ENCODE measurements around the gene TCF3. TPM values are rescaled to one million over a fixed set of nuclear protein-coding genes. Genes with fewer than 3 reads are reported as not detected.
"Not testable (repeated sequence)": the region's sequence is repeated elsewhere in the genome, so short reads cannot be mapped to it uniquely, and the experiment has no call there.

Gene TCF3
- polyA plus RNA-seq, 1 donor from 2014 or later, result 28.6 TPM

GRCh38 chr19:1663227-1663626 lies 10.8 kb upstream of the TCF3 start:
- Mint-ChIP-seq H3K27ac (peak overlapping the region in 1 of 3 donors; percentile 62), H3K4me1 (peaks cover 17 to 24% (median 18%) of the 10 kb centered on the region in 3 donors), H3K4me3 (peak overlapping the region in 2 of 4 donors; percentile 17 to 60)
- H3K36me3 Mint-ChIP-seq, H3K9me3 Mint-ChIP-seq, H3K27me3 Mint-ChIP-seq: not testable (repeated sequence)

DNA sequence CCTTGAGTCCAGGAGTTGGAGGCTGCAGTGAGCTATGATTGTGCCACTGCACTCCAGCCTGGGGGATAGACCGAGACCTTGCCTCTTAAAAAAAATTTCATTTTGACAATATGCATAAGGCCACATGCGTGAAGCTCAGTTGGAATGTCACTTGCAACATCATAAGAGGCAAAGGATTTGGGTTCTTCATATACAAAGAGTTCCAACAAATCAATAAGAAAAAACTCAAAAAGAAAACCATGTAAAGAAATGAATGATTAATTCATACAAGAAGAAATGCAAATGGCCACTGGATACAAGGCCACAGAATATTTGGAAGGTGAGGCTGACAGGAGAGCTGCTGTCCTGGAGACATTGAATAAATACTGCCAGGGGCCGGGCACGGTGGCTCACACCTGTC lies 9.6 kb upstream of the TCF3 start:
- Mint-ChIP-seq H3K9me3 (peaks cover 0 to 2% (median 0%) of the 10 kb centered on the region in 3 donors), H3K27ac (peak overlapping the region in 1 of 3 donors; percentile 97), H3K4me3 (peak overlapping the region in 1 of 4 donors; percentile 86), H3K27me3 (no peaks in the 10 kb centered on the region), H3K4me1 (peaks cover 11 to 19% (median 12%) of the 10 kb centered on the region in 3 donors), H3K36me3 (no peaks in the 10 kb centered on the region)

DNA sequence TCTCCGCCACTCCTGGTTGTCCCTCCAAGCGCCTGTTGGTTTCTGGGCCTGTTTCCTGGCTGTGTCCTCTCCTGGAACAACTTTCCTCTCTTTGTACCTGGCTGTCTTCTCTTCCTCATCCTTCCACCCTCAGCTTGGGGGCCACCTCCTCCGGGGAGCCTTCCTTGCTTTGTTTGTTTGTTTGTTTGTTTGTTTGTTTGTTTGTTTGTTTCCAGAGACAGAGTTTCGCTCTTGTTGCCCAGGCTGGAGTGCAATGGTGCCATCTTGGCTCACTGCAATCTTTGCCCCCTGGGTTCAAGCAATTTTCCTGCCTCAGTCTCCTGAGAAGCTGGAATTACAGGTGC lies 6.6 kb upstream of the TCF3 start:
- H3K27me3 Mint-ChIP-seq, result no peaks in the 10 kb centered on the region
- no peak overlapping the region for H3K4me3 Mint-ChIP-seq
- peaks cover 12 to 25% (median 12%) of the 10 kb centered on the region in 3 donors for H3K4me1 Mint-ChIP-seq
- peaks cover 0 to 2% (median 0%) of the 10 kb centered on the region in 3 donors for H3K9me3 Mint-ChIP-seq
- H3K27ac Mint-ChIP-seq, result peak overlapping the region in 1 of 3 donors; percentile 45
- H3K36me3 Mint-ChIP-seq, result no peaks in the 10 kb centered on the region

- H3K9me3 Mint-ChIP-seq, result peaks cover 0 to 2% (median 0%) of the 10 kb centered on the region in 3 donors
- H3K36me3 Mint-ChIP-seq, result no peaks in the 10 kb centered on the region
- H3K4me3 Mint-ChIP-seq, result peak overlapping the region in 1 of 4 donors; percentile 33
- no peaks in the 10 kb centered on the region for H3K27me3 Mint-ChIP-seq
- H3K27ac Mint-ChIP-seq, result peak overlapping the region in 1 of 3 donors; percentile 45
- peaks cover 12 to 25% (median 12%) of the 10 kb centered on the region in 3 donors for H3K4me1 Mint-ChIP-seq
Measured at GRCh38 chr19:1658150-1659083, 6.0 kb upstream of the TCF3 start.

DNA sequence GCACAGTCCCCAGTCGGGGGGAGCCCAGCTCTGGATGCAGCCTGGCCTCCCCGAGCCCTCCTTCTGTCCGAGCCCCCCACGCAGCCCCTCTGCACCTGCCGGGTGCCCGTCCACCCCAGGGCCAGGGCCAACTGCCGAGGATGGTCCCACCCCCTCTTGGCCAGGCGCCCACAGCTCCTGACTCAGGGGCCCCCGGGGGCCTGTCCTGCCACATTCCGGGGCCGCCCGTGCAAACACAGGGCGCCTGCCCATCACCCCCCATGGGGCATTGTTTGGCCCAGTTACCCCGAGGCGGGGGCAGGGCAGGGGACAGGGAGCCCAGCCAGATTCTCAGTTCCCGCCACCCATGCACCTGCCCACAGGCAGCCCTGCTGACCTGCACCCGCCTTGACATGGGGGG lies 5.3 kb upstream of the TCF3 start:
- Mint-ChIP-seq H3K36me3 (no peaks in the 10 kb centered on the region), H3K4me1 (peaks cover 12 to 29% (median 17%) of the 10 kb centered on the region in 3 donors), H3K27ac (no peak overlapping the region), H3K27me3 (no peaks in the 10 kb centered on the region), H3K9me3 (peaks cover 0 to 2% (median 0%) of the 10 kb centered on the region in 3 donors), H3K4me3 (no peak overlapping the region)

GRCh38 chr19:1656988-1657536 lies 4.6 kb upstream of the TCF3 start:
- Mint-ChIP-seq H3K27me3 (no peaks in the 10 kb centered on the region), H3K9me3 (peaks cover 0 to 2% (median 0%) of the 10 kb centered on the region in 3 donors), H3K36me3 (no peaks in the 10 kb centered on the region), H3K4me1 (peaks cover 12 to 29% (median 20%) of the 10 kb centered on the region in 3 donors), H3K27ac (peak overlapping the region in 1 of 3 donors; percentile 70), H3K4me3 (peak overlapping the region in 1 of 4 donors; percentile 65)

DNA sequence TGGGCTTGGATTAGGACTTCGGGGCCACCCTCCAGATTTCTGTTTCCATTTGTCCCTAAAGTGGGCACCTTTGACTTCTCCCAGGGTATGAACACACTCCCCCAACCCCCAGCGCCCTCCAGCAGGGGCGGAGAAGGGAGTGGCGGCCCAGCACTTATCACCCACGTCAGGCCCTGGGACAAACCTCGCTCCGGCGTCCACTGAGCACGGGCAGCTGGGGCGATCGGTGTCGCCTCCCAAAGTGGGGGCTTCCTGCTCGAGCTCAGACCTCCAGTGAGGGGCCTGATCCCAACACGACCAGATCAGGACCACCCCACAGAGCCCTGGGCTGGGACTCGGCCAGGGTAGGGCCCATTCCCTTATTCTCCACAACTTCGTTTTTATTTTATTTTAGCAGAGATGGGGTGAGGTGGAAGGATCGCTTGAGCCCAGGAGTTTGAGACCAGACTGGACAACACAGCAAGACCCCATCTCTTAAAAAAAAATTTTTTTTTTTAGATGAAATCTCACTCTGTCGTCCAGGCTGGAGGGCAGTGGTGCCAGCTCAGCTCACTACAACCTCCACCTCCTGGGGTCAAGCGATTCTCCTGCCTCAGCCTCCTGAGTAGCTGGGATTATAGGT lies 3.7 kb upstream of the TCF3 start:
- peaks cover 0 to 2% (median 0%) of the 10 kb centered on the region in 3 donors for H3K9me3 Mint-ChIP-seq
- H3K36me3 Mint-ChIP-seq, result no peaks in the 10 kb centered on the region
- no peaks in the 10 kb centered on the region for H3K27me3 Mint-ChIP-seq
- H3K4me3 Mint-ChIP-seq, result peak overlapping the region in 1 of 4 donors; percentile 8
- peak overlapping the region in 2 of 3 donors; percentile 70 to 80 for H3K27ac Mint-ChIP-seq
- H3K4me1 Mint-ChIP-seq, result peaks cover 10 to 26% (median 17%) of the 10 kb centered on the region in 3 donors

DNA sequence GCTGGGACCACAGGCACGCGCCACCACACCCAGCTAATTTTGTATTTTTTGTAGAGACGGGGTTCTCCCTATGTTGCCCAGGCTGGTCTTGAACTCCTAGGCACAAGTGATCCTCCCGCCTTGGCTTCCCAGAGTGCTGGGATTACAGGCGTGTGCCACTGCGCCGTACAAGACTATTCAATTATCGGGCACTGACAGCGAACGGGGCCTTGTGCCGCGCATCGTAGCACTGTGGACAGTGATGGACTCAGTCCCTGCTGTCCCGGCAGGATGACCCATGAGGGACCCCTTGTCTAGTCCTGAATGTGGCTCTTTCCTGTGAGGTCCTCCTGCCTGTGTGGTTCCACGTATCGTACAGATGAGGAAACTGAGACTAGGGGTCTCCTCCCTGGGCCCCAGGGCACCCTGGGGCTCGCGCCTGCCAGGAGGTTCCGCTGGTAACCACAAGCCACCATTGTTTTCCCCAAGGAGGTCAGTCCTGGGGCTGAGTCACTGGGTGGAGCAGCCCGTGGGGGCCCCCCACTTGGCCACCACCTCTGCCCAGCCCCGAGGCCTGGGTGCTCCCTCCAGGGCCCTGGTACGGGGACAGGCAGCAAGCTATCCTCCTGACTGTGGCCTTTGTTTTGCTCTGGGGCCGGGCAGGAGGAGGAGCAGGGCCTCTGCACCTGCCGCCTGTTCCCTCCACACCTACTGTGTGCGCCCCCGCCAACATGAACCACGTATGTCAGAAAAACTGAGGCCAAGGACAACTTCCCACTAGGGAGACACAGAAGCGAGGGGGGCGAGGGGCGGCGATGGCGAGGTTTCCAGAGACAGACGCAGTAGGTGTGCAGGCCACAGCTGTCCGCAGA lies 2.9 kb upstream of the TCF3 start:
- H3K4me1 Mint-ChIP-seq, result peaks cover 11 to 26% (median 17%) of the 10 kb centered on the region in 3 donors
- no peaks in the 10 kb centered on the region for H3K36me3 Mint-ChIP-seq
- H3K4me3 Mint-ChIP-seq, result peak overlapping the region in 3 of 4 donors; percentile 8 to 95 (median 78)
- H3K27me3 Mint-ChIP-seq, result no peaks in the 10 kb centered on the region
- H3K27ac Mint-ChIP-seq, result peak overlapping the region in 2 of 3 donors; percentile 70 to 80
- H3K9me3 Mint-ChIP-seq, result no peaks in the 10 kb centered on the region

DNA sequence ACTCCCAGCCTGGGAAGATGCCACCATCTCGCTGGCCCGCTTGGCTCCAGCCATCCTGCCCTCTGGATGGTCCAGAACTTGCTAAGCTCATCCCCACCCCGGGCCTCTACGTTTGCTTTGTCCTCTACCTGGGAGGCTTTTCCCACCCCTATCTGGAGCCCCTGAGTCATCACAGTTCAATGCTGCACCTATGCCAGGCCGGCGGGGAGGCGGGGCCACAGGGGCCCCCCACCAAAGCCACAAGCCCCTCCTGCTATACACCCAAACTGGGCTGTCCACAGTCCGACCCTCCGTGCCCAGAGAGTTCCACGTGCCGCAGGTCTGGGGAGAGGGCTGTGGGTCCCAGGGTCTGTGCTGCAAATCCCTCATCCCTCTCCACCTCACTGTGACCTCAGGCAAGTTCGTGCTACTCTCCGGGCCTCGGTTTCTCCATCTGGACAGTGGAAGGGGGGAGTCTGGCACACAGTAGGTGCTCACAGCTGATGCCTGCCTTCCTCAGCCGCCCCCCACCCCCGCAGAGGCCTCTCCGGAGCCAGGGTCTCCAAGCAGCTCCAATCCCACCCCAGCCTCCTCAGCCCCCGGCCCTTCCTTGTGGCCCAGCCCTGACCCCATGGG lies 1.9 kb upstream of the TCF3 start:
- Mint-ChIP-seq H3K27me3 (no peaks in the 10 kb centered on the region), H3K36me3 (no peaks in the 10 kb centered on the region), H3K4me1 (peaks cover 10 to 28% (median 18%) of the 10 kb centered on the region in 3 donors), H3K27ac (peak overlapping the region in 1 of 3 donors; percentile 90), H3K9me3 (no peaks in the 10 kb centered on the region), H3K4me3 (peak overlapping the region in 3 of 4 donors; percentile 73 to 95 (median 78))

- H3K9me3 Mint-ChIP-seq, result no peaks in the 10 kb centered on the region
- H3K27me3 Mint-ChIP-seq, result no peaks in the 10 kb centered on the region
- H3K4me1 Mint-ChIP-seq, result peaks cover 15 to 31% (median 25%) of the 10 kb centered on the region in 3 donors
- peaks cover 1% of the 10 kb centered on the region for H3K36me3 Mint-ChIP-seq
- peak overlapping the region; percentile 86 to 98 (median 96) for H3K4me3 Mint-ChIP-seq
- H3K27ac Mint-ChIP-seq, result peak overlapping the region; percentile 94 to 100 (median 99)
Measured at GRCh38 chr19:1653300-1653628, 849 bp upstream of the TCF3 start.

- Mint-ChIP-seq H3K27ac (peak overlapping the region; percentile 98 to 100 (median 99)), H3K27me3 (no peaks in the 10 kb centered on the region), H3K9me3 (no peaks in the 10 kb centered on the region), H3K4me3 (peak overlapping the region; percentile 91 to 98 (median 96)), H3K36me3 (peaks cover 1% of the 10 kb centered on the region), H3K4me1 (peaks cover 19 to 29% (median 25%) of the 10 kb centered on the region in 3 donors)
Measured at GRCh38 chr19:1651568-1652291, 685 bp downstream of the TCF3 start.

GRCh38 chr19:1650650-1651567 lies 1.5 kb downstream of the TCF3 start:
- Mint-ChIP-seq H3K27me3 (no peaks in the 10 kb centered on the region), H3K4me3 (peak overlapping the region; percentile 91 to 98 (median 96)), H3K4me1 (peaks cover 23 to 29% (median 25%) of the 10 kb centered on the region in 3 donors), H3K36me3 (peaks cover 1% of the 10 kb centered on the region), H3K9me3 (no peaks in the 10 kb centered on the region), H3K27ac (peak overlapping the region; percentile 98 to 100 (median 99))
